GM18507 (cell line): ENCODE measurements around the gene PDZD11.
"Not testable (repeated sequence)": the region's sequence is repeated elsewhere in the genome, so short reads cannot be mapped to it uniquely, and the experiment has no call there.

Source experiments
- DNase-seq: peaks from one replicate; pipeline ENCODE4 v3.0.0; 2011; ENCODE audit warnings: low read depth; ENCODE audit not compliant: insufficient read length; ENCODE audit errors: extremely low spot score
- FAIRE-seq: peaks from 2 replicates; lab custom pipeline; 2011; peaks lifted over from hg19 to GRCh38; lab: Jason Lieb, UNC

The PDZD11 gene

GRCh38 chrX:70289793-70290770 lies at the start of gene PDZD11, which contains the start of gene KIF4A:
Gene PDZD11, minus strand, starts transcription at chrX:70289927. Its CDS starts 586 bp downstream, at chrX:70289341.
Gene KIF4A, plus strand, starts transcription at chrX:70290104. Its CDS starts 355 bp downstream, at chrX:70290459.
- DNase-seq (peak; percentile 82), FAIRE-seq (peak; percentile 97)

GRCh38 chrX:70338290-70338689 lies 48.6 kb upstream of the PDZD11 start:
- peak; percentile 50 for FAIRE-seq
- DNase-seq, result no peak

DNA sequence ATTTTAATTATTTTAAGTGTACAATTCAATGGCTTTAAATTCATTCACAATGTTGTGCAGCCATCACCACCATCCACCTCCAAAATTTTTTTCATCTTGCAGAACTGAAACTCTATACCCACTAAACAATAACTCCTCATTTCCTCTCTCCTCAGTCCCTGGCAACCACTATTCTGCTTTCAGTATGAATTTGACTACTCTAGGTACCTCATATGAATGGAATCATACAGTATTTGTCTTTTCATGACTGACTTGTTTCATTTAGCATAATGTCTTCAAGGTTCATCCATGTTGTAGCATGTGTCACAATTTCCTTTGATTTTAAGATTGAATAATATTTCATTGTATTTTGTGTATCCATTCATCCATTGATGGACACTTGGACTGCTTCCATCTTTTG lies 47.0 kb upstream of the PDZD11 start:
- FAIRE-seq (peak; percentile 94), DNase-seq (no peak)

DNA sequence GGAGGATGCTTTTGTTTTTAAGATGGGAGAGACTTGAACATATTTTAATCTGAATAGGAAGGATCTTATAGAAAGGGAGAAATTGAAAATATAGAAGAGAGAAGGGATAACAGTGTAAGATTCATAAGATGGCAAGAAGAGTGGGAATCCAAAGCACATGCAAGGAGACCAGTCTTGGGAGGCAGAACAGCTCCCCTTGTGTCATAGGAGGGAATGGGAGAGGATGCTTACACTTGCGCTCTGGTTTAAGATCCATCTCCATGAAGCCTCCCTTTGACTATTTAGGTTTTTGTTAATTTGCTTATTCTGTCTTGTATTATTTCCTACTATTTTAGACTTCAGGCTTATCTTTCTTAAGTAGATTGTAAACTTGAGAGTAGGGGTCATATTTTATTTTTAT lies 42.9 kb upstream of the PDZD11 start:
- no peak for DNase-seq
- peak; percentile 41 for FAIRE-seq

GRCh38 chrX:70331161-70331560 lies 41.4 kb upstream of the PDZD11 start:
- no peak for FAIRE-seq

DNA sequence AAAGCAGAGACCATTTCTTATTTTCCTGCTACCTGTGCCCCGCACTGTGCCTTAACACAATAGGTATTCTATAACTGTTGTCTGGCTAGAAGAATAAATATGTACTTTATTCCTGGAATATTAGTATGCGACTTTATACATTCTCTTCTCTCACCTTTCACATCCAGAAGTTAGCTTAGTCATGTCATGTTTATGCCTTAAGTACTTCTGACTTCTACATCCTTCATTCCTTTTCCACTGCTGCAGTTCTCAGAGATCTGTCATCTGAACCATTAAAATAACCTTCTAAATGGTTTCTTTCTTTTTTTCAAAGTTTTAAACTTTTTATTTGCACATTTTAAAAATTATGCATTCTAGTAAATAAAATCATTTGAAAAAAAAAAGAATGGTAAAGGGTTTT lies 34.6 kb upstream of the PDZD11 start:
- FAIRE-seq (no peak), DNase-seq (no peak)

More at GRCh38 chrX:70331161-70331560, 41.4 kb upstream of the PDZD11 start:
- no peak for DNase-seq

- not testable (repeated sequence) for FAIRE-seq, DNase-seq
These were observed 33.9 kb upstream of the PDZD11 start for GRCh38 chrX:70323628-70324027.

GRCh38 chrX:70322784-70323183 lies 33.1 kb upstream of the PDZD11 start:
- FAIRE-seq (no peak), DNase-seq (no peak)

DNA sequence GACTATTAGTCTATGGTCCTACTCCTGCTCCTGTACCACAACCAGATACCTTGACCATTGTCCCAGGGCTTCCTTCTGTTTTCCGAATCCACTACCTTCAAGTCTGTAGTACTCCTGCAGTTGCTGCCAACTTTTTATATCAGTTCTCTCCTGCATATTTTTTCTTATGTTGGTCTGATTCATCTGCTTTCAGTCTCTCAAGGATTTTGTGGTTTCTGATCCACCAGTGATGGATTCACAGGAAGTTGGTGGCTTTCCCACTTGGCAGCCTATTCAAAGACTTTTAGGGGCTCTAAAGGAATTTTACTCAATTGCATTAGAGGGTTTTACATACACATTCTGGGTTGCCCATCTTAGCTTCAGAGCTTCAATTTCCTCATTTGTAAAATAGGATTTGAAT lies 23.8 kb upstream of the PDZD11 start:
- FAIRE-seq (no peak), DNase-seq (no peak)

DNA sequence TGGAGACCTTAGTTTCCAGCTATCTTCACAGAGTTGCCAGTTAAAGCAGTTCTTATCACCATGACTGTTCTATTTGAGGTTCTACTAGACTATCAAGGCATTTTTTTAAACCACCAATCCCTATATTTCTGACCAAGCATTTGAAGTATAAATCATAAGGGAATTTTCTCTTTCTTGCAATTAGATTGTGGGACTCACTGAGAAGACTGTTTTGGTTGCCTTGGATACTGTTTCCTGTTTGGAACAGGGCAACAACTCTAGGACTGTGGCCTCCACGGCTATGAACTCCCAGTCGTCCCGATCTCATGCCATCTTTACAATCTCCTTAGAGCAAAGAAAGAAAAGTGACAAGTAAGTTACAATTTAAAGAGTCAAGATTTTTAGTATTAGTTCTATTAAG lies 12.0 kb upstream of the PDZD11 start:
- FAIRE-seq (no peak), DNase-seq (no peak)

GRCh38 chrX:70293621-70294020 lies 3.9 kb upstream of the PDZD11 start:
- DNase-seq (no peak), FAIRE-seq (no peak)

- no peak for FAIRE-seq
These were observed 3.1 kb upstream of the PDZD11 start for GRCh38 chrX:70292788-70293187.

DNA sequence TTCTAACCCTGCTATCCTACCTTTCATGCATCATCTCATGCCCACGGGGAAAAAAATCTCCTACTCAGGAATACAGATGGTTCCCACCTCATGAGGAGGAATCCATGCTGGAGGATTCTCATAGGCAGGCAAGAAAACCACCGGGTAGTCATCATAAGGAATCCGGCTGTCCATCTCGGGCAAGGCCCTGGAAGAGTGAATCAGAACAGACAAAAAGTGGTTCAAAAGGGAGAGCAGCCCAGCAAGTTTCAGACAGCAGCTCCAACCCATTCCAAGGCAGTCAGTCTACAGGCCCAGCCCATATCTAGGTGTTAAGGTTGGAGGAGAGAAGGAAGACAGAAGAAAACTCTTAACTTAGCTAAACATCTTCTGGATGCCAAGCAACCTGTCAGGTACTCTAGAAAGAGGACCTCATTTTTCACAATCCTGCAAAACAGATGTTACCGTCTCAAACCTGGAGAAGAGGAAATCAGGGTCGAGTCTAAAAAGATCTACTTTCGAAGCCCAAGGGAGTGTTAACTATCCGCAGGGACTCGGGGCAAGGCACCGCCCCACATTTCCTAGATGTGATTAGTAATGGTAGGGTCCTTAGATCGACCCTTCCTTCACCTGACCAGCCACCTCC lies 447 bp downstream of the PDZD11 start:
- FAIRE-seq (no peak), DNase-seq (no peak)

More at GRCh38 chrX:70292788-70293187, 3.1 kb upstream of the PDZD11 start:
- DNase-seq, result no peak

GRCh38 chrX:70281951-70282350 lies 7.8 kb downstream of the PDZD11 start, which contains the start of gene RAB41:
Gene RAB41, plus strand, starts transcription at chrX:70282172. Its CDS starts 46 bp downstream, at chrX:70282218.
- FAIRE-seq (no peak), DNase-seq (no peak)

GRCh38 chrX:70280573-70280972 lies 9.2 kb downstream of the PDZD11 start:
- no peak for DNase-seq
- FAIRE-seq, result no peak

GRCh38 chrX:70279081-70279480 lies 10.6 kb downstream of the PDZD11 start:
- FAIRE-seq (no peak), DNase-seq (no peak)

DNA sequence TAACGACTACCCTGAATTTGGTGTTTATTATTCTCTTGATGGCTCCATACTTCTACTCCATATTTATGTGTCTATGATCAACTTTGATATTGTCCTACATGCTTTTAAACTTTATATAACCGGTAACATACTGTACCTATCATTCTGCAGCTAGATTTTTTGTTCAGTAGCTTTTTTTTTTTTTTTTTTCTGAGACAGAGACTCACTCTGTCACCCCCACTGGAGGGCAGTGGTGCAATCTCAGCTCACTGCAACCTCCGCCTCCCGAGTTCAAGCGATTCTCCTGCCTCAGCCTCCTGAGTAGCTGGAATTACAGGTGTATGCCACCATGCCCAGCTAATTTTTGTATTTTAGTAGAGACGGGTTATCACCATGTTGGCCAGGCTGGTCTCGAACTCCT lies 15.7 kb downstream of the PDZD11 start:
- DNase-seq, FAIRE-seq: not testable (repeated sequence)

DNA sequence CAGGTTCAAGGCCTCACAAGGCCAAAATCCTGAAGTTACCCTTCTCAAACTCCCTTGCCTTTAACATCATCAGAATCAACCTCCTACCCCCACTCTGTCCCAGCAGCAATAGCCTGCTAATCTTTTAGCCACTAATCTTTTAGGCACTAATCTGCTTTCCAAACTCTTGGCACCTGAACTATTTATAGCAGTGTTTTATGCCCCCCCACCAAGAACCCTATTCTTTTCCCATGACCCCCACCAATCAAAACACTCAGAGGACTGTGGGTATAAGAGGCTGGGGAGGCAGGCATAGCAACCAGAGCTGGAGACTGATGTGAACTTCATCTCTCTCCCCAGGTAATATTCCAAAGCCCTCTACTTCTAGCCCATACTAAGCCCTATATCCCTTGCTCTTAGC lies 21.7 kb downstream of the PDZD11 start, which contains the start of gene ARR3:
ARR3 (plus strand) TSS at position 301 of the 400 bp plus-strand sequence. CDS start 1,052 bp downstream, outside the sequence.
- FAIRE-seq, result no peak
- DNase-seq, result no peak

DNA sequence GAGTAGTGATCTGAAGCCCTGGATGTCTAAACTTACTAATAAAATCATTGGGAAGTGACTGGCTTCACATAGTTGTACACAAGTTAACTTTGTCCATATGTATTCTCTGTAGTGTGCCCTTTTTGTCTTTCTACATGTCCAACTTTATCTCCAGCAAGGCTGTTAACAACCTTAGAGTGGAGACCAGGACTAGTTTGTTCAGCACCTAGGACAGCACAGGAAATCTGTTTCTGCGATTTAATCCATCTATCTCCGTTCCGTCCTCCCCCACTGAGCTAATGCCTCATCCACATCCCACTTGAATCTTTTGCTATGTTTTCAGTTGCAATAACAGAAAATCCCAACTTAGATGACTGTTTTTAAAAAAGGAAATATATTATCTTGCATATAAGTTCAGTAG lies 24.9 kb downstream of the PDZD11 start:
- no peak for DNase-seq
- no peak for FAIRE-seq

DNA sequence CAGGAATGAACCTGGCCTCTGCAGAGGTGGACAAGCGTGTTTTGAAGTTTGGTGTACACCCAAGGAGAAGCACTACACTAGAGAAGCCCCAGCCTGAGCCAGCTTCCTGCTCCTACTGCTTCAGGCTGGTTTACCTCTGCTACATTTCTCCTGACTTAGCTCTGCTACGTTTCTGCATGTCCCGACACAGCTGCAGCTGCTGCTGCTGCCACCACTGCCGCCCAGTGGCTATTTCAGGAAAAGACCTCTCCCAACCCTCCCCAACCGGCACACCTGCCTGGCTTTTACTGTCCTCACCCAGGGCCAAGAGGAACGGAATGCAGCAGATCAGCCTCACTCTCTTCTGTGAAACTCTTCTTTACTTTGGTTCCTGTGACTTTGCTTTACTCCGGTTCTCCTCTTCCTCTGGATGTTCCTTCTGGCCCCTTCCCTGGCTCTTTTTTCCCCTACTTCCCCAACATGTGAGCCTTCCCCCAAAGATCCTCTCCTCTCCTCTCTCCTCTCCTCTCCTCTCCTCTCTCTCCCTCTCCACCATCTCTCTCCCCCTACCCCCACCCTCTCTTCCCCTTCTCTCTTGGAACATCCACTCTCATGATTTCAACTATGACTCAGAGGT lies 26.7 kb downstream of the PDZD11 start:
- no peak for DNase-seq
- FAIRE-seq, result peak; percentile 46
